Activated T-helper 1 cell treated with anti-CD3 and anti-CD28 coated beads, Interleukin-2, amount 50 U/mL, for 16 hours (primary cell): Measurements from ENCODE around the gene NR1I3.

Experiments used
- DNase-seq, 2 donors: peaks; one replicate each; pipeline ENCODE4 v3.0.0-alpha.2; 2020; ENCODE audit warnings: low read depth in 1 of 2, low spot score in 1 of 2

NR1I3 gene

GRCh38 chr1:161219078-161219892 is 18.7 kb downstream of the NR1I3 start:
- no peak for DNase-seq

GRCh38 chr1:161218301-161219077 is 19.5 kb downstream of the NR1I3 start:
- DNase-seq, result no peak

DNA sequence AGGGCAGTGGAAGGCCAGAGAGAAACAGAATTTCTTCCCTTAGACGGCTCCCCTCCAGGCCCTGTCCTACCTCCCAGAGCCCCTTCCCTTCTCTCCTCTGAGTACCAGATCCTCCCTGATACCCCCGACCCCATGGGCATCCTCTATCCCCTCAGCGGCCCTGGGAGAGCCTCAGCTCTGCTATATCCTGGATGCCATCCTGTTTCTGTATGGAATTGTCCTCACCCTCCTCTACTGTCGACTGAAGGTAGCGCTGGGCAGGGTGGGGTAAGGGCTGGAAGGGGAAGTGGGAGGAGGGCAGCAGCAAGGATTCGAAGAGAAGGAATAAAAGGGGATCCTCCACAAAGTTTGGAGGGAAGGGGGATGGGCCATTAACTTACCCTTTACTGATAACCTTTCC is 20.2 kb downstream of the NR1I3 start:
- DNase-seq, result no peak

DNA sequence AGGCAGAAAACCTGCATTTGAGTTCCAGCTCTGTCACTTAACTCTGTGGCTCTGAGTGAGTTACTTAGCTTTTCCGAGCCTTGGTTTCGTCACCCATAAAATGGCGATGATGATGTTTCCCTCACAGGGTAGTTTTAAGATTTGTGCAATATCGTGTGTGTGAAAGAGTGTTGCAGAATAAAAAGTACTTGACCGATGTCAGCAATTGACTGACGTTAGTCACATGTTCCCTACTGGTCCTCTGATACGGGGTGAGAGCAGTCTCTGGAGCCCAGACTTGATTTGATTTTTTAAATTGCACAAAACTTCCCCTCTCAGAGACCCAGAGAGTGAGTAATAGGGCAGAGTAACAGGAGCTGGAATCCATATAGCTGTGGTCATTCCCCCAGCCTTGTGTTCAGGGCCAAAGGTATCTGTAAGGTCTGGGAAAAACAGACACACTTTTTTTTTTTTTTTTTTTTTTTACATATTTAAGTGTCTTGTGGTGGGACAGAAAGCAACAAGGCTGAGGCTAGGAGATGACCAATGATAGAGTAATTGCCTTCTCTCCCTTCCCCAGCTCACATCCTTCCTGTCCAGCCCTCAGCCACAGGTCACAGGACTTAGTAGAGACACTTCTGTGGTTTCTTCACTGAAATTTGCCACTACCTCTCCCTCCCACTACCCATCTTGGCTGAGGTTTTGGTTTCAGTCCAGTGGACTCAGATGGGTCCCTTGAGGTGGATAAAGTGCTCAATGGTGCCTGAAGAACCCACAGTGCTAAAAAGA is 20.9 kb downstream of the NR1I3 start:
- DNase-seq, result no peak

GRCh38 chr1:161215076-161215475 is 22.9 kb downstream of the NR1I3 start, which contains the start of gene FCER1G:
FCER1G (plus strand) TSS chr1:161215295; CDS start chr1:161215322, 27 bp downstream.
- no peak for DNase-seq

DNA sequence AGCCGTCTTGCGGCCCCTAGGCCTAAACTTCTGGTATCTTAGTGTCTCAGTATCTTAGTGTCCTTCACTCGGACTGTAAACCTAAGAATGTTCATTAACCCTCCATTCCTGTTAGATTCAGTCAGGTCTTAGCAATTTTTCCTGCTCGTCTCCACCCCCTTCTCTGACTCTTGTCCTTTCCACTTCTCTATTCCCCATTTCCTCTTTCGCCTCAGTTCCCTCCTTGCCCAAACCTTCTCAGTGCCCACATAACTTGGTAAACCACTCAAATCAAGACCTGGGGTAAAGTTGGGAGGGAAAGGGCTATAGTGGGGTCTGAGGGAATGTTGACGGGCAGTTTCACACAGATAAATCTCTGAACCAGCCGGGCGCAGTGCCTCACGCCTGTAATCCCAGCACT is 23.6 kb downstream of the NR1I3 start:
- DNase-seq, result no peak

DNA sequence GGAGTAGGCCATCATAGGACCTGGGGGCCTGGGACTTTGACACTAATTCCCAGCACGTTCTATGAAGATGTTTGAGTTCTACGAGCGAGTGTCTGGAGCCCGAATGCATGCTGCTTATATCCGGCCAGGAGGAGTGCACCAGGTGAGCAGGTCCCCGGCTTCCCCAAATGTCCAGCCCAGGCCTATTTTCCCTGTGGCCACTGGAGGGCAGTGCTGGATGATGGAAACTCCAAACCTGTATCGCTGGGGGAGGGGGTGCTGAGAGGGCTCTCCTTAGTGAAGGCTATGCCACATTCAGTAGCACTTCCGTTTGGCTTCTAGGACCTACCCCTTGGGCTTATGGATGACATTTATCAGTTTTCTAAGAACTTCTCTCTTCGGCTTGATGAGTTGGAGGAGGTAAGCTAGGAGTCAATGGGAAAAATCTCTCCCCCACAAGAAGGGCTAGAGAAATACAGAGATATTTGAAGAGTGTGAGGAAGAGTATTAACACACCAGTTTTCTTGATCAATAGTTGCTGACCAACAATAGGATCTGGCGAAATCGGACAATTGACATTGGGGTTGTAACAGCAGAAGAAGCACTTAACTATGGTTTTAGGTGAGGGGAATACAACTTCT is 28.1 kb downstream of the NR1I3 start:
- peak; percentile 43 to 45 for DNase-seq

- DNase-seq, result no peak
Observed at GRCh38 chr1:161207173-161207572, 30.8 kb downstream of the NR1I3 start.

DNA sequence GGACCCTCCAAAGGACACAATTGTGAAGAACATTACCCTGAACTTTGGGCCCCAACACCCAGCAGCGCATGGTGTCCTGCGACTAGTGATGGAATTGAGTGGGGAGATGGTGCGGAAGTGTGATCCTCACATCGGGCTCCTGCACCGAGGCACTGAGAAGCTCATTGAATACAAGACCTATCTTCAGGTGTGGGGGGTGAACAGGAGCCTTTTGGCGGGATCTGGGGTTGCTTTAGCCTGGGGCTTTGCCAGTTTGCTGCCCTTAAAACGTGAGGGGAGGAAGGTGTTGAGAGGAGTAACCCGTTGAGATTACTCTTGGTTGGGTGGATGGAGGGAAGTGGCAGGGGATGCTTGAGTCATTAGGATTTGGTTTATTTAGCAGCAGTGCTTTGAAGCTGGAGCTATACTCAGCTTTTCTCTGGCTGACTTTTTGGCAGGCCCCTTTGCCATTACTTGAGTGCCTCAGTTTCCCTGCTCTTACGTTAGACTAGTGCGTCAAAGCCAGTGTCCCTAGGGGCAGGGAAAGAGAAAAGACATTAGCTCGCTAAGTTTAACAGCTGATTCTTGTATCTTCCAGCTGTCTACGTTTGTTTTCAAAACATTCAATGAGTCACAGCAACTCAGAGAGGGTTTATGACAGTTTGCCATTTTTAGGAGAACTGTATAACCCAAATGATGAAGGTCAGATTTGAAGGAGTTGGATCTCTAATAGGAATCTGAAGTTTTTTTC is 31.4 kb downstream of the NR1I3 start:
- DNase-seq, result no peak

- DNase-seq, result peak; percentile 85 to 89
Observed at GRCh38 chr1:161201836-161202712, 35.9 kb downstream of the NR1I3 start, which contains the start of gene NDUFS2. NDUFS2 (plus strand) TSS chr1:161202367; CDS start chr1:161202386, 19 bp downstream.

- no peak for DNase-seq
Observed at GRCh38 chr1:161200992-161201835, 36.8 kb downstream of the NR1I3 start.

- no peak for DNase-seq
Observed at GRCh38 chr1:161200421-161200991, 37.5 kb downstream of the NR1I3 start.

DNA sequence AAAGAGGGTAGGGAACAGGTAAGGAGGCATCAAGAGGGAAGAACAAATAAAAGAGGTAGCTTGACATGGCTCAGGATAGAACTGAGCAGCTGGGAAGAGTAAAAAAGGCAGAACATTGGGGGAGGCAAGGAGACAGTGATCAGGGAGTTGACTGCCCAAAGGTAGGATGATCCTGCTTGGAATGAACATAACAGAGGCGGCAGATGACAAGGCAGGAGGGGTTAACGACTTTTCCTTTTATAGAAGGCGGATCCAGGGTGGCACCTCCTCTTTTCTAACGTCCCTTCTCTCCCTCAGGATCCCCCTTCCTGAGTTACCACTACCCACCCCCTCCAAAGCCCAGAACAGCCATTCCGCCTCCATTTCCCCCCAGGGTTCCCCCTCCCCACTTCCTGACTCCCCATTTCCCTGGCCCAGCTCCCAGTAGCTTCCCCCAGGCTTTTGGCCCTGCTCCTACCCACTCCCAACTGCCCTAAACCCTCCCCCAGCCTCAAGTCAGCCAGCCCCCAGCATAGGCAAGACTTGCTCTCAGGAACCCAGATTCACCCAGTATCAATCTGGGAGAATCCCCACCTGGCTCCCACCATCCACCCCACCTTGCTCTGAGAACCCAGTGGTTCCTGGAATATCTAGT is 38.4 kb downstream of the NR1I3 start:
- no peak for DNase-seq

DNA sequence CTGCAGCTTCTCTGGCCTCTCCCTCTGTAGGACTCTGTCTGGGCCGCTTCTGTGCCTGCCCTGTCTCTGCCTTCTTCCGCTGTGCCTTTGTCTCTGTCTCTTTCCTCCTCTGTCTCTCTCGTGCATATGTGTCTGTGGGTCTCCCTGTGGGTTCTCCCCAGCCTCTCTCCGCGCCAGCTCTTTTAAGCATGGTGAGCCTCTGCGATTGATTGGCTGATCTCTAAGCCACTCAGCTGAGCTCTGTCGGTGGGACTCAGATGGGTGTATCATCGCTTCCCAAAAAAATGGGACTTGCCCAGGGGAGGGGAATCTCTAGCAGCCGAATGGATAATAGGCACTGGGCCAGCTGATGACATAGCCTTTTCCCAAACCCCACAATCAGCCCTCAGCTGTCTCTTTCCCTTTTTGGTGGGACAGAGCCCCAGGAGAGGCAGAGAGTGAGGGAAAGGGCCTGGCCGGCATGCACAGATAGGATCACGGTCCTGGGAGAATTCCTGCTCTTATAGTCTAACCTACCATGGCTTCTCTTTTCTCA is 39.0 kb downstream of the NR1I3 start, which contains the start of gene ADAMTS4:
Gene ADAMTS4 (minus strand): TSS at position 158 of the 535 bp plus-strand sequence. CDS start 427 bp downstream, outside the sequence.
- no peak for DNase-seq

- no peak for DNase-seq
Observed at GRCh38 chr1:161198194-161198896, 39.7 kb downstream of the NR1I3 start.

DNA sequence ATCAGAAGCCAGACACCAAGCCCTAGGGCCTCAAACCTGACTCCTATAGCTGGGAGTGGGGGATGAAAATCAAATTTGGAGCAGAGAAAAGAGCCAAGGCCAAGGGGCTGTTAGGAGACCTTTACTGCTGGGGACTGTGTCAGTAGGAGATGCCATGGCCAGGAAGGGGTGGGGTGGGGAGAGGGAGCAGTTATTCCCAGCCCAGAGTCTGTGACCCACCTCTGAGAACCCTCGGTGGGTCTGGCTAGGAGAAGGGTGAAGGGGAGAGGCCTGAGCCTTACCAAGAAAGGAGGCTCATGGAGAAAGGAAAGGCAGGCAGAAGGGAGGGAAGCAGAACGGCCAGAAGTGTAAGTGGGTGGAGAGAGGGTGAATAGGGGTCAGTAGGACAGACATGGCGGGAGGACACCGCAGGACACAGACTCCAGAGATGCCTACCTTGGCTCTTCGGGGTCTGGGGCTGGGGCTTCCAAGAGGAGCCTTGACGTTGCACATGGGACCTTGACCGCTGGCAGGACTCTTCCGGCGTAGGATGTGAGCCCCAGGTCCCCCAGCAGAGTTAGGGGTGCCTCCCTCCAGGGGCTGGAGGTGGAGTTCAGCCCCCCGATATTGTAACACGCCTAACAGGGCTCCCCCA is 40.3 kb downstream of the NR1I3 start:
- DNase-seq, result no peak
